GM12892 (cell line): ENCODE data around the gene PSMA7.

Experiments used
- POLR2A ChIP-seq: IDR thresholded peaks from 2 replicates; pipeline ENCODE4 v1.6.1; 2011; ENCODE audit warnings: low read depth, low read length, control low read depth
- POLR2AphosphoS5 ChIP-seq: IDR thresholded peaks from 2 replicates; pipeline ENCODE4 v1.6.1; 2011; ENCODE audit warnings: low read depth, low read length, control low read depth
- TAF1 ChIP-seq: IDR thresholded peaks from 2 replicates; pipeline ENCODE4 v1.6.1; 2011; ENCODE audit warnings: low read depth, mild to moderate bottlenecking, control low read depth, low read length, borderline replicate concordance

GRCh38 chr20:62172666-62173065 lies 29.5 kb upstream of the PSMA7 start:
- no peak for TF ChIP-seq POLR2A
- no peak for TF ChIP-seq POLR2AphosphoS5
- no peak for TF ChIP-seq TAF1
